OCI-LY7 (cell line): ENCODE measurements around the gene CPPED1. TPM values are rescaled to one million over a fixed set of nuclear protein-coding genes. Genes with fewer than 3 reads are reported as not detected.
"Not testable (repeated sequence)": the region's sequence is repeated elsewhere in the genome, so short reads cannot be mapped to it uniquely, and the experiment has no call there.

Experiments used
- BruUV-seq: library from RNA; stranded (reverse); fragments of 400-500 nt; replicated peaks from 2 replicates; lab custom pipeline; 2021; lab: Mats Ljungman, UMichigan
- CTCF ChIA-PET: fragments of 300-600 bp; sonication (Branson Sonifier 250); formaldehyde crosslinking; loops from one replicate; lab custom pipeline; 2022; ENCODE audit warnings: antibody characterized with exemption; ENCODE audit not compliant: unreplicated experiment; lab: Charles Lee
- POLR2A ChIA-PET: fragments of 300-600 bp; sonication (Branson Sonifier 250); formaldehyde crosslinking; loops from one replicate; lab custom pipeline; 2022; ENCODE audit warnings: antibody characterized with exemption; lab: Charles Lee
- DNase-seq: peaks from one replicate; pipeline ENCODE4 v3.0.0-alpha.2; 2015; ENCODE audit warnings: low spot score
- H2AFZ ChIP-seq: fragments of 200-600 bp; sonication (generic), shearing (Covaris generic); 2 replicates; pipeline ENCODE4 v1.6.1; 2014; ENCODE audit warnings: mild to moderate bottlenecking, antibody characterized with exemption, low read length, moderate library complexity
- H3K27ac ChIP-seq: fragments of 200-600 bp; sonication (generic); 2 replicates; pipeline ENCODE4 v1.5.1; 2014; ENCODE audit warnings: mixed run types, low read depth, mild to moderate bottlenecking, moderate library complexity, low read length, inconsistent platforms; ENCODE audit not compliant: poor library complexity, severe bottlenecking
- H3K36me3 ChIP-seq: fragments of 200-600 bp; sonication (generic); 2 replicates; pipeline ENCODE4 v1.6.1; 2014; ENCODE audit warnings: mild to moderate bottlenecking, antibody characterized with exemption, low read length, moderate library complexity, mixed read lengths; ENCODE audit not compliant: insufficient read depth
- H3K4me1 ChIP-seq: fragments of 200-600 bp; sonication (generic); 2 replicates; pipeline ENCODE4 v1.5.1; 2014; ENCODE audit warnings: mild to moderate bottlenecking, low read length; ENCODE audit not compliant: insufficient read depth, poor library complexity, severe bottlenecking
- H3K4me2 ChIP-seq: fragments of 200-600 bp; sonication (generic); 2 replicates; pipeline ENCODE4 v1.6.1; 2014; ENCODE audit warnings: mild to moderate bottlenecking, low read length
- H3K4me3 ChIP-seq: fragments of 200-600 bp; sonication (generic); 2 replicates; pipeline ENCODE4 v1.5.1; 2014; ENCODE audit warnings: mild to moderate bottlenecking, low read depth, low read length; ENCODE audit not compliant: poor library complexity, severe bottlenecking
- H3K79me2 ChIP-seq: fragments of 200-600 bp; sonication (generic); 2 replicates; pipeline ENCODE4 v1.6.1; 2016; ENCODE audit warnings: low read depth, mild to moderate bottlenecking, low read length, moderate library complexity, mixed read lengths; ENCODE audit not compliant: insufficient read depth
- H3K9me2 ChIP-seq: fragments of 200-600 bp; sonication (generic); 2 replicates; pipeline ENCODE4 v1.6.1; 2016; ENCODE audit warnings: mild to moderate bottlenecking, low read length, mixed read lengths; ENCODE audit not compliant: insufficient read depth
- H3K9me3 ChIP-seq: fragments of 200-600 bp; sonication (generic); 2 replicates; pipeline ENCODE4 v1.6.1; 2014; ENCODE audit warnings: mild to moderate bottlenecking, mixed run types, low read length, mixed read lengths
- H4K20me1 ChIP-seq: fragments of 200-600 bp; sonication (generic); 2 replicates; pipeline ENCODE4 v1.6.1; 2014; ENCODE audit warnings: mild to moderate bottlenecking, antibody characterized with exemption, low read length, moderate library complexity, mixed read lengths; ENCODE audit not compliant: insufficient read depth
- EZH2phosphoT487 ChIP-seq: fragments of 200-600 bp; sonication (generic); IDR thresholded peaks from 2 replicates; pipeline ENCODE4 v1.6.1; 2018; ENCODE audit warnings: low read depth, borderline replicate concordance, mild to moderate bottlenecking, mixed run types, antibody characterized with exemption, low read length, moderate library complexity, mixed read lengths
- intact Hi-C: fragments of 100-400 bp; cut with micrococcal nuclease; formaldehyde crosslinking; loops from one replicate; pipeline ENCODE4 v1.10.0; 2022; ENCODE audit not compliant: unreplicated experiment
- total RNA-seq, 2 experiments: library from RNA; depleted of rRNA in 1 of 2; stranded (reverse); fragments of >200 nt in 1 of 2; shearing (Covaris generic) in 1 of 2; gene quantifications; 2 replicates each; pipeline ENCODE4 v1.2.3, GENCODE V29; 2014 to 2022
- TF ChIP-seq, protein P1 (sequence below): fragments of 200-600 bp; sonication (generic); conservative IDR thresholded peaks from 2 replicates; pipeline ENCODE4 v1.5.1; 2014; ENCODE audit warnings: mild to moderate bottlenecking, antibody characterized with exemption, low read length, moderate library complexity, mixed read lengths

The CPPED1 gene
- total RNA-seq, 2 experiments from 2014 or later = 8.6 to 14.2 TPM

DNA sequence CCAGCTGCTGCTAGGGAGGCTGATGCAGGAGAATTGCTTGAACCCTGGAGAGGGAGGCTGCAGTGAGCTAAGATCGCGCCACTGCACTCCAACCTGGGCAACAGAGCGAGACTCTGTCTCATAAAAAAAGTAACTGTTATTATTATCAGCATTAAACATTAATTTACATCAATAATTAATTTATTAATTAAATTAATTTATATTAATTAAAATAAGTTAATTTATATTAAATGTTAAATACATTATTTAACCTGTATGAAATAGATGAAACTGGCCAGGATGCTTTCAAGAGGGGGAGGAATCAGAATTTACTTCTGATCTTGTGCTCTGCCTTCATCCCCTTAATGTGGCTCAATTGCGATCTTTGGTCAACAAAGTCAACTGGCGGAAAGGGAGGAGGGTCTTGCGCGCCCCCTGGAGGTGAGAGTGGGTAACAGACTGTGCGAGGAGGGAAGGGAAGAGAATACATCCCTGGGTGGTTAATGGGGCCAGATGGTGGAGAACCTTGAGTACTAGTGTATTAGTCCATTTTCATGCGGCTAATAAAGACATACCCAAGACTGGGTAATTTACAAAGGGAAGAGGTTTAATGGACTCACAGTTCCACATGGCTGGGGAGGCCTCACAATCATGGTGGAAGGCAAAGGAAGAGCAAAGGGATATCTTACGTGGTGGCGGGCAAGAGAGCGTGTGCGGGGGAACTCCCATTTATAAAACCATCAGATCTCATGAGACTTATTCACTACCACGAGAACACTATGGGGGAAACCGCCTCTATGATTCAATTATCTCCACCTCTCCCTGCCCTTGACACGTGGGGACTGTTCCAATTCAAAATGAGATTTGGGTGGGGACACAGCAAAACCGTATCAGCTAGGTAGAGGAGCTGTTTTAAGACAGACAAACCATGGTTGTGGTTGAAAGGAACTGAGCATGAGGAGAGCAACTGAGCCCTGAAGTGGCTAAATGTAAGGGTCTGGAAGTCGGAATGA lies 15.7 kb upstream of the CPPED1 start:
- intact Hi-C loops = loop anchor here (2.0 to 10.0 kb wide), 7 partner anchors 195 to 722 kb away; no protein-coding TSS in a partner anchor
- Histone ChIP-seq H3K4me3 (no peak overlapping the region), H4K20me1 (no peaks in the 10 kb centered on the region), H3K9me2 (no peaks in the 10 kb centered on the region), H3K36me3 (no peaks in the 10 kb centered on the region), H3K79me2 (no peaks in the 10 kb centered on the region), H3K9me3 (no peaks in the 10 kb centered on the region), H3K4me2 (no peak overlapping the region), H3K27ac (no peak overlapping the region), H3K4me1 (peaks cover 15% of the 10 kb centered on the region), H2AFZ (no peak overlapping the region)
- no TSS peak for BruUV-seq
- ChIA-PET CTCF (no interaction called here), POLR2A (no interaction called here)
- TF ChIP-seq, protein P1, sequence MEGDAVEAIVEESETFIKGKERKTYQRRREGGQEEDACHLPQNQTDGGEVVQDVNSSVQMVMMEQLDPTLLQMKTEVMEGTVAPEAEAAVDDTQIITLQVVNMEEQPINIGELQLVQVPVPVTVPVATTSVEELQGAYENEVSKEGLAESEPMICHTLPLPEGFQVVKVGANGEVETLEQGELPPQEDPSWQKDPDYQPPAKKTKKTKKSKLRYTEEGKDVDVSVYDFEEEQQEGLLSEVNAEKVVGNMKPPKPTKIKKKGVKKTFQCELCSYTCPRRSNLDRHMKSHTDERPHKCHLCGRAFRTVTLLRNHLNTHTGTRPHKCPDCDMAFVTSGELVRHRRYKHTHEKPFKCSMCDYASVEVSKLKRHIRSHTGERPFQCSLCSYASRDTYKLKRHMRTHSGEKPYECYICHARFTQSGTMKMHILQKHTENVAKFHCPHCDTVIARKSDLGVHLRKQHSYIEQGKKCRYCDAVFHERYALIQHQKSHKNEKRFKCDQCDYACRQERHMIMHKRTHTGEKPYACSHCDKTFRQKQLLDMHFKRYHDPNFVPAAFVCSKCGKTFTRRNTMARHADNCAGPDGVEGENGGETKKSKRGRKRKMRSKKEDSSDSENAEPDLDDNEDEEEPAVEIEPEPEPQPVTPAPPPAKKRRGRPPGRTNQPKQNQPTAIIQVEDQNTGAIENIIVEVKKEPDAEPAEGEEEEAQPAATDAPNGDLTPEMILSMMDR = peak; percentile 94
- no peak for TF ChIP-seq EZH2phosphoT487
- peak; percentile 81 for DNase-seq

DNA sequence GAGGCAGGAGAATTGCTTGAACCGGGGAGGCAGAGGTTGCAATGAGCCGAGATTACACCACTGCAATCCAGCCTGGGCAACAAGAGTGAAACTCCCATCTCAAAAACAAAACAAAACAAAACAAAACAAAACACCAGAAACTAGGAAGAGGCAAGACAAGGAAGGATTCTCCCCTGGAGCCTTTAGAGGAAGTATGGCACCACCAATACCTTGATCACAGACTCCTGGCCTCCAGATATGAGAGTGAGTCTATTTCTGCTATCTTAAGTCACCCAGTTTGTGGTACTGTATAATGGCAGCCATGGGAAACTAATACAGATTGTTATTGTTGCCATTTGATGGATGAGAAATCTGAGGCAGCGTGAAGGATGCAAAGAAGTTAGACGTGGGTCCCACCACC lies 14.6 kb upstream of the CPPED1 start:
- Histone ChIP-seq H3K27ac (no peak overlapping the region), H3K4me3 (no peak overlapping the region), H2AFZ (0 out of 2 replicates have a peak overlapping the region, but pooled peaks have one; percentile 28), H4K20me1 (no peaks in the 10 kb centered on the region), H3K4me1 (peaks cover 15% of the 10 kb centered on the region), H3K79me2 (no peaks in the 10 kb centered on the region), H3K4me2 (no peak overlapping the region), H3K9me3 (no peaks in the 10 kb centered on the region), H3K9me2 (no peaks in the 10 kb centered on the region), H3K36me3 (no peaks in the 10 kb centered on the region)
- intact Hi-C loops = loop anchor here (2.0 to 10.0 kb wide), 7 partner anchors 194 to 721 kb away; no protein-coding TSS in a partner anchor
- TF ChIP-seq EZH2phosphoT487 = no peak
- TF ChIP-seq, protein P1 = no peak
- ChIA-PET POLR2A (no interaction called here), CTCF (no interaction called here)
- no peak for DNase-seq
- BruUV-seq = no TSS peak

DNA sequence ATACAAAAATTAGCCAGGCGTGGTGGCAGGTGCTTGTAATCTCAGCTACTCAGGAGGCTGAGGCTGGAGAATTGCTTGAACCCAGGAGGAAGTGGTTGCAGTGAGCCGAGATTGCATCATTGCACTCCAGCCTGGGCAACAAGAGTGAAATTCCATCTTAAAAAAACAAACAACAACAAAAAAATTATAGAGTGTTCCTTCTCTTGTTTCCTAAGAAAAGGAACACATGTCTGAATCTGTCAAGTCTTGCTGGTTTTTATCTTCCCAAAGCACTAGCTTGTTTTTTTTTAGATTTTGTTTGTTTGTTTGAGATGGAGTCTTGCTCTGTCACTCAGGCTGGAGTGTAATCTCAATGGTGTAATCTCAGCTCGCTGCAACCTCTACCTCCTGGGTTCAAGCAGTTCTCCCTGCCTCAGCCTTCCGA lies 13.1 kb upstream of the CPPED1 start:
- ChIA-PET POLR2A (interaction anchor here (0.5 to 1.0 kb wide), 11 partner anchors 15 to 1543 kb away, joined by 3 to 12 read pairs (median 3); no protein-coding TSS in a partner anchor), CTCF (interaction anchor here (0.5 kb wide), 1 partner anchor 15 kb away, joined by 3 read pairs; no protein-coding TSS in a partner anchor)
- Histone ChIP-seq H3K4me1 (peaks cover 15% of the 10 kb centered on the region), H2AFZ (peak overlapping the region; percentile 71; the same call in 1 of the 2 replicates), H3K4me2 (peak overlapping the region; percentile 29), H3K27ac (peak overlapping the region; percentile 16)
- H3K4me3 ChIP-seq, H3K9me2 ChIP-seq, H3K79me2 ChIP-seq, H3K36me3 ChIP-seq, H4K20me1 ChIP-seq, BruUV-seq, H3K9me3 ChIP-seq: not testable (repeated sequence)
- intact Hi-C loops = loop anchor here (5.0 to 10.0 kb wide), 5 partner anchors 192 to 720 kb away; no protein-coding TSS in a partner anchor
- DNase-seq = peak; percentile 25
